IMR-90 (cell line): ENCODE results near the gene FH. TPM values are rescaled to one million over a fixed set of nuclear protein-coding genes. Genes with fewer than 3 reads are reported as not detected.

ENCODE experiments used
- ATAC-seq: fragments of 200-7000 bp; cut with Tn5 transposase; 2 replicates; pipeline ENCODE4 v1.9.1; 2020; ENCODE audit warnings: low read depth, mild to moderate bottlenecking, moderate library complexity
- BruUV-seq: library from RNA; stranded (reverse); fragments of 400-500 nt; replicated peaks from 2 replicates; lab custom pipeline; 2021; lab: Mats Ljungman, UMichigan
- CTCF ChIA-PET: fragments of 300-600 bp; formaldehyde crosslinking; extraction: SDS; loops from one replicate; lab custom pipeline; 2021; ENCODE audit warnings: antibody characterized with exemption; lab: Yijun Ruan, JAX
- POLR2A ChIA-PET: fragments of 300-600 bp; sonication (Branson Sonifier 250); formaldehyde crosslinking; loops from one replicate; lab custom pipeline; 2022; ENCODE audit warnings: antibody characterized with exemption; ENCODE audit not compliant: unreplicated experiment; lab: Charles Lee
- DNase-seq: peaks from one replicate; pipeline ENCODE4 v3.0.0; 2013
- H2AFZ ChIP-seq: replicated peaks from 2 replicates; pipeline ENCODE3; 2013; ENCODE audit warnings: low read length, mild to moderate bottlenecking; ENCODE audit not compliant: poor library complexity
- H2AK5ac ChIP-seq: 2 replicates; pipeline ENCODE4 v1.6.1; 2013; ENCODE audit warnings: low read depth, low read length, inconsistent platforms
- H2AK9ac ChIP-seq: replicated peaks from 2 replicates; pipeline ENCODE3; 2013; ENCODE audit warnings: mild to moderate bottlenecking, low read depth, low read length, moderate library complexity; ENCODE audit not compliant: poor library complexity
- H2BK120ac ChIP-seq: 2 replicates; pipeline ENCODE4 v1.6.1; 2013; ENCODE audit warnings: low read depth, low read length, inconsistent platforms
- H2BK15ac ChIP-seq: 3 replicates; pipeline ENCODE4 v1.6.1; 2013; ENCODE audit warnings: low read depth, low read length, inconsistent platforms
- H2BK20ac ChIP-seq: 2 replicates; pipeline ENCODE4 v1.6.1; 2013; ENCODE audit warnings: low read depth, mild to moderate bottlenecking, inconsistent platforms, low read length, moderate library complexity
- H2BK5ac ChIP-seq: 2 replicates; pipeline ENCODE4 v1.6.1; 2013; ENCODE audit warnings: mild to moderate bottlenecking, low read depth, low read length, inconsistent platforms; ENCODE audit not compliant: poor library complexity, severe bottlenecking
- H3K14ac ChIP-seq: replicated peaks from 2 replicates; pipeline ENCODE4 v1.6.1; 2013; ENCODE audit warnings: low read depth, low read length, inconsistent platforms
- H3K18ac ChIP-seq: 2 replicates; pipeline ENCODE4 v1.6.1; 2013; ENCODE audit warnings: low read depth, low read length, control low read depth
- H3K23ac ChIP-seq: 2 replicates; pipeline ENCODE4 v1.6.1; 2013; ENCODE audit warnings: low read depth, low read length, inconsistent platforms
- H3K27ac ChIP-seq: 2 replicates; pipeline ENCODE4 v1.5.1; 2013; ENCODE audit warnings: mild to moderate bottlenecking, control low read depth, low read length; ENCODE audit not compliant: insufficient read depth
- H3K27me3 ChIP-seq: 2 replicates; pipeline ENCODE4 v1.6.1; 2013; ENCODE audit warnings: low read length; ENCODE audit not compliant: control insufficient read depth, insufficient read depth
- H3K36me3 ChIP-seq: 2 replicates; pipeline ENCODE4 v1.6.1; 2013; ENCODE audit warnings: low read length, mixed read lengths; ENCODE audit not compliant: control insufficient read depth, insufficient read depth
- H3K4ac ChIP-seq: 2 replicates; pipeline ENCODE4 v1.6.1; 2013; ENCODE audit warnings: low read depth, low read length, inconsistent platforms
- H3K4me1 ChIP-seq: 2 replicates; pipeline ENCODE4 v1.6.1; 2013; ENCODE audit warnings: low read length, mixed read lengths; ENCODE audit not compliant: control insufficient read depth, insufficient read depth
- H3K4me2 ChIP-seq: 2 replicates; pipeline ENCODE4 v1.6.1; 2013; ENCODE audit warnings: low read depth, mild to moderate bottlenecking, control low read depth, low read length, moderate library complexity
- H3K4me3 ChIP-seq: 2 replicates; pipeline ENCODE4 v1.5.1; 2013; ENCODE audit warnings: low read depth, mild to moderate bottlenecking, control low read depth, low read length, moderate library complexity; ENCODE audit not compliant: insufficient read depth
- H3K56ac ChIP-seq: 2 replicates; pipeline ENCODE4 v1.6.1; 2013; ENCODE audit warnings: low read length, inconsistent platforms; ENCODE audit not compliant: insufficient read depth; ENCODE audit errors: extremely low read depth
- H3K79me1 ChIP-seq, 2 experiments: 2 replicates each; pipeline ENCODE4 v1.6.1; 2013; ENCODE audit warnings: low read length in 2 of 2, inconsistent platforms in 1 of 2, low read depth in 1 of 2
- H3K9ac ChIP-seq: 2 replicates; pipeline ENCODE4 v1.6.1; 2013; ENCODE audit warnings: low read depth, low read length, control low read depth
- H3K9me1 ChIP-seq: 2 replicates; pipeline ENCODE4 v1.6.1; 2013; ENCODE audit warnings: low read length, inconsistent platforms; ENCODE audit not compliant: insufficient read depth
- H3K9me3 ChIP-seq: 2 replicates; pipeline ENCODE4 v1.6.1; 2013; ENCODE audit warnings: low read length; ENCODE audit not compliant: control insufficient read depth, insufficient read depth
- H4K20me1 ChIP-seq: 2 replicates; pipeline ENCODE4 v1.6.1; 2013; ENCODE audit warnings: low read length, inconsistent platforms; ENCODE audit not compliant: insufficient read depth
- H4K5ac ChIP-seq: 2 replicates; pipeline ENCODE4 v1.6.1; 2013; ENCODE audit warnings: mild to moderate bottlenecking, low read depth, low read length, control low read depth
- H4K8ac ChIP-seq, 2 experiments: 2 replicates each; pipeline ENCODE4 v1.6.1; 2013; ENCODE audit warnings: low read depth in 2 of 2, low read length in 2 of 2, control low read depth in 1 of 2, inconsistent platforms in 1 of 2
- H4K91ac ChIP-seq: 2 replicates; pipeline ENCODE4 v1.6.1; 2013; ENCODE audit warnings: low read depth, low read length, inconsistent platforms; ENCODE audit not compliant: insufficient read depth
- CEBPB ChIP-seq: IDR thresholded peaks from 2 replicates; pipeline ENCODE4 v1.6.1; 2012; ENCODE audit warnings: low read depth, low read length, improper control_type of control experiment
- FOS ChIP-seq: fragments of 150-350 bp; IDR thresholded peaks from 2 replicates; pipeline ENCODE4 v1.6.1; 2016; ENCODE audit warnings: low read depth, low read length
- WGBS, 2 experiments: methylation state at CpG; one replicate each; pipeline versions ENCODE4 v1.1.5 to v1.1.7; 2013; ENCODE audit warnings: missing lambda C conversion rate in 2 of 2; ENCODE audit not compliant: insufficient read length in 1 of 2; ENCODE audit errors: extremely low coverage in 2 of 2; 5-methylcytosine and 5-hydroxymethylcytosine counted together
- dilution Hi-C: fragments of 300-500 bp; cut with HindIII; formaldehyde crosslinking; loops from one replicate; pipeline ENCODE4 v1.14.3; 2018; ENCODE audit warnings: low sequenced_read_pairs; ENCODE audit not compliant: unreplicated experiment
- in situ Hi-C: fragments of 300-500 bp; cut with MboI; formaldehyde crosslinking; loops from 3 replicates; pipeline ENCODE4 v1.14.3; 2019; ENCODE audit warnings: low sequenced_read_pairs, inconsistent platforms, mixed read lengths
- intact Hi-C: fragments of 100-400 bp; cut with micrococcal nuclease; formaldehyde crosslinking; loops from 2 replicates; pipeline ENCODE4 v1.10.0; 2022
- polyA plus RNA-seq, 3 experiments: library from polyadenylated mRNA; depleted of rRNA; stranded (reverse); fragments of >200 nt; gene quantifications; 2 replicates each; pipeline ENCODE4 v1.2.3, GENCODE V29; 2012; ENCODE audit warnings: low replicate concordance in 1 of 3
- total RNA-seq: library from RNA; depleted of rRNA; stranded (reverse); fragments of >200 nt; gene quantifications from 2 replicates; pipeline ENCODE4 v1.2.3, GENCODE V29; 2012
- TF ChIP-seq, protein P1 (sequence below): fragments of 150-350 bp; IDR thresholded peaks from 2 replicates; pipeline ENCODE4 v1.6.1; 2017; ENCODE audit warnings: mild to moderate bottlenecking, antibody characterized with exemption, low read length, low read depth

FH gene
- total and polyA plus RNA-seq, 2 of the 4 experiments (the other 2 are of a cell fraction), result 75.5 to 78.7 TPM

DNA sequence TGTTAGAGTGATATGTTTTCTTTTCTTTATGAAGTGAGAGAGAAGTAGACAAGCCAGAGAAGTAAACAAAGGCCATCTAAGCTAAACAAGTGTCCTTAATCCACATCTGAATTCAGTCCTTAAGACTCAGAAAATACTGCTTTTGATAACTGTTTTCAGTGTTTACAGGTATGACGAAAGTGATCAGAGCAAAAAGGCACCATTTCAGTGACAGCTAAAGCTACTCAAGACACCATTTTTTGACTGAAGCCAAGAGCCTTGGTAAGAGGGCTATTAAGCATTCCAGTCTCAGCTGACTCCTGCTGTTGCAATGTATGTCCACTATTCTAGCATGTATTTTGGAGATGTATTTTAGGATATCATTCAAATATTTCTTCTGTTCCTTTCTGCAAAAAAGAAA lies 16.7 kb upstream of the FH start:
- ATAC-seq, result peak; percentile 51; the same call in 1 of the 2 replicates

More for the DNA sequence above, 16.7 kb upstream of the FH start:
- no peak overlapping the region for H4K5ac ChIP-seq
- H3K79me1 ChIP-seq, result no peaks in the 10 kb centered on the region
- no peaks in the 10 kb centered on the region for H4K20me1 ChIP-seq
- no peak overlapping the region; the same call in 1 of the 2 replicates for H3K4me2 ChIP-seq
- no peak overlapping the region for H3K18ac ChIP-seq
- ChIA-PET CTCF (interaction anchor here (0.7 kb wide), 1 partner anchor 305 kb away, joined by 3 read pairs; no protein-coding TSS in a partner anchor), POLR2A (no interaction called here)
- H2AK5ac ChIP-seq, result no peak overlapping the region
- H2BK5ac ChIP-seq, result no peak overlapping the region
- H3K56ac ChIP-seq, result no peak overlapping the region
- H3K14ac ChIP-seq, result no peak overlapping the region
- no peak overlapping the region for H3K4ac ChIP-seq
- H3K9ac ChIP-seq, result no peak overlapping the region
- dilution Hi-C loops (no loop called here), intact Hi-C loops (loop anchor here (5.0 to 10.0 kb wide), 2 partner anchors 41 to 1788 kb away; no protein-coding TSS in a partner anchor), in situ Hi-C loops (loop anchor here (25.0 kb wide), 1 partner anchor 451 kb away; the partner anchor contains the start of gene MAP1LC3C)
- H3K23ac ChIP-seq, result no peak overlapping the region
- no peak overlapping the region for H4K8ac ChIP-seq
- no peak overlapping the region for H2AK9ac ChIP-seq
- H3K4me3 ChIP-seq, result no peak overlapping the region
- no peaks in the 10 kb centered on the region for H3K4me1 ChIP-seq
- H3K27me3 ChIP-seq, result peaks cover 7% of the 10 kb centered on the region
- 0% methylated on average over 1 of the region's 1 CpG; no CpG with 5 or more reads in 1 of the 2 experiments for WGBS, 2 experiments
- no TSS peak for BruUV-seq
- no peaks in the 10 kb centered on the region for H3K9me3 ChIP-seq
- peak; percentile 5 for DNase-seq
- no peak overlapping the region for H2BK15ac ChIP-seq
- no peak overlapping the region for H2BK120ac ChIP-seq
- no peak overlapping the region for H2BK20ac ChIP-seq
- H4K91ac ChIP-seq, result no peak overlapping the region
- no peak overlapping the region for H3K27ac ChIP-seq
- no peak for TF ChIP-seq FOS
- no peak for TF ChIP-seq CEBPB
- TF ChIP-seq, protein P1, sequence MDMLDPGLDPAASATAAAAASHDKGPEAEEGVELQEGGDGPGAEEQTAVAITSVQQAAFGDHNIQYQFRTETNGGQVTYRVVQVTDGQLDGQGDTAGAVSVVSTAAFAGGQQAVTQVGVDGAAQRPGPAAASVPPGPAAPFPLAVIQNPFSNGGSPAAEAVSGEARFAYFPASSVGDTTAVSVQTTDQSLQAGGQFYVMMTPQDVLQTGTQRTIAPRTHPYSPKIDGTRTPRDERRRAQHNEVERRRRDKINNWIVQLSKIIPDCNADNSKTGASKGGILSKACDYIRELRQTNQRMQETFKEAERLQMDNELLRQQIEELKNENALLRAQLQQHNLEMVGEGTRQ, result no peak
- H3K9me1 ChIP-seq, result no peaks in the 10 kb centered on the region
- no peak overlapping the region for H2AFZ ChIP-seq
- no peaks in the 10 kb centered on the region for H3K36me3 ChIP-seq
